GM12878 (cell line): ENCODE data around the gene SLAMF1. TPM values are rescaled to one million over a fixed set of nuclear protein-coding genes. Genes with fewer than 3 reads are reported as not detected.
A peak's percentile ranks its signal among the peaks of the same experiment; 100 is the strongest.

Experiments used
- BHLHE40 ChIP-seq, 2 experiments: fragments of 450-650 bp in 1 of 2; IDR thresholded peaks; 2 replicates each; pipeline ENCODE4 v1.6.1; 2011 to 2017; ENCODE audit warnings: low read depth in 2 of 2, borderline replicate concordance in 1 of 2, improper control_type of control experiment in 1 of 2, low read length in 1 of 2, mild to moderate bottlenecking in 1 of 2
- CHD1 ChIP-seq: IDR thresholded peaks from 2 replicates; pipeline ENCODE4 v1.6.1; 2012; ENCODE audit warnings: low read depth, low read length, improper control_type of control experiment
- CHD2 ChIP-seq: IDR thresholded peaks from 2 replicates; pipeline ENCODE4 v1.6.1; 2011; ENCODE audit warnings: low read depth, low read length, improper control_type of control experiment, borderline replicate concordance
- CREB1 ChIP-seq: IDR thresholded peaks from 2 replicates; pipeline ENCODE4 v1.6.1; 2012; ENCODE audit warnings: low read depth, mild to moderate bottlenecking, inconsistent platforms
- EGR1 ChIP-seq, 2 experiments: IDR thresholded peaks; 1 replicate in 1 of 2; 2 replicates in 1 of 2; pipeline ENCODE4 v1.6.1; 2011 to 2012; ENCODE audit warnings: low read depth in 2 of 2, low read length in 2 of 2, borderline replicate concordance in 1 of 2, mild to moderate bottlenecking in 1 of 2, moderate library complexity in 1 of 2
- FOXM1 ChIP-seq: IDR thresholded peaks from 2 replicates; pipeline ENCODE4 v1.6.1; 2012; ENCODE audit warnings: low read depth, mild to moderate bottlenecking, inconsistent platforms, low read length, moderate library complexity
- IKZF1 ChIP-seq: fragments of 450-650 bp; conservative IDR thresholded peaks from 2 replicates; pipeline ENCODE4 v1.6.1; 2017; ENCODE audit warnings: antibody characterized with exemption, mild to moderate bottlenecking
- MEF2B ChIP-seq: fragments of 450-650 bp; IDR thresholded peaks from 2 replicates; pipeline ENCODE4 v1.6.1; 2018; ENCODE audit warnings: mild to moderate bottlenecking, moderate library complexity; ENCODE audit not compliant: partially characterized antibody, poor library complexity, severe bottlenecking
- NFIC ChIP-seq: IDR thresholded peaks from 2 replicates; pipeline ENCODE4 v1.6.1; 2012; ENCODE audit warnings: low read depth, mild to moderate bottlenecking, inconsistent platforms, low read length, moderate library complexity
- PAX5 ChIP-seq: IDR thresholded peaks from 2 replicates; pipeline ENCODE4 v1.6.1; 2011; ENCODE audit warnings: low read depth, low read length, borderline replicate concordance
- POU2F2 ChIP-seq: IDR thresholded peaks from 3 replicates; pipeline ENCODE4 v1.6.1; 2011; ENCODE audit warnings: low read depth, mild to moderate bottlenecking, low read length, borderline replicate concordance
- RUNX3 ChIP-seq: IDR thresholded peaks from 2 replicates; pipeline ENCODE4 v1.6.1; 2012; ENCODE audit warnings: low read length, inconsistent platforms
- STAT3 ChIP-seq: IDR thresholded peaks from 2 replicates; pipeline ENCODE4 v1.6.1; 2011; ENCODE audit warnings: low read depth, low read length, improper control_type of control experiment
- YBX1 ChIP-seq: fragments of 450-650 bp; IDR thresholded peaks from 2 replicates; pipeline ENCODE4 v1.6.1; 2016; ENCODE audit warnings: antibody characterized with exemption
- ZNF24 ChIP-seq: fragments of 450-650 bp; IDR thresholded peaks from 2 replicates; pipeline ENCODE4 v1.6.1; 2017; ENCODE audit warnings: antibody characterized with exemption, mild to moderate bottlenecking
- polyA plus RNA-seq, 11 experiments: library from polyadenylated mRNA; depleted of rRNA in 4 of 11; unstranded in 6 of 11; stranded (reverse) in 5 of 11; fragments of >200 nt; fragmentation: Nextera tagmentation in 4 of 11; fragmentation: Illumina TruSeq in 1 of 11; extraction: Ambion mirVana in 4 of 11; extraction: Trizol in 1 of 11; gene quantifications; 1 replicate in 1 of 11; 2 replicates in 10 of 11; pipeline versions ENCODE4 v1.2.1 to v1.2.3, GENCODE V29; 2011 to 2016; ENCODE audit warnings: inconsistent platforms in 2 of 11, missing spikeins in 2 of 11, low read depth in 1 of 11
- total RNA-seq, 4 experiments: library from RNA; depleted of rRNA in 3 of 4; stranded (reverse); fragments of >200 nt in 3 of 4; fragmentation: Illumina TruSeq in 1 of 4; extraction: Trizol in 1 of 4; gene quantifications; 2 replicates each; pipeline versions ENCODE4 v1.2.1 to v1.2.3, GENCODE V29; 2013 to 2021
- TF ChIP-seq, protein P1 (sequence below): IDR thresholded peaks from 2 replicates; pipeline ENCODE4 v1.6.1; 2012; ENCODE audit warnings: improper control_type of control experiment, low read depth, low read length; ENCODE audit not compliant: insufficient replicate concordance
- TF ChIP-seq, protein P2 (sequence below): fragments of 450-650 bp; IDR thresholded peaks from 2 replicates; pipeline ENCODE4 v1.6.1; 2017; ENCODE audit warnings: mild to moderate bottlenecking, low read depth, inconsistent platforms; ENCODE audit not compliant: poor library complexity, severe bottlenecking
- TF ChIP-seq, protein P3 (sequence below): IDR thresholded peaks from 2 replicates; pipeline ENCODE4 v1.6.1; 2011; ENCODE audit warnings: borderline replicate concordance, low read depth, mild to moderate bottlenecking, moderate library complexity, low read length; ENCODE audit not compliant: insufficient read depth, poor library complexity, severe bottlenecking
- TF ChIP-seq, protein P4 (sequence below): fragments of 450-650 bp; IDR thresholded peaks from 2 replicates; pipeline ENCODE4 v1.6.1; 2017; ENCODE audit warnings: low read depth, mild to moderate bottlenecking, moderate library complexity

The SLAMF1 gene
- total and polyA plus RNA-seq, 10 of the 15 experiments (the other 5 are each of a cell fraction or from before 2014, with no cell fraction given) = 87.3 to 260 (median 131) TPM

DNA sequence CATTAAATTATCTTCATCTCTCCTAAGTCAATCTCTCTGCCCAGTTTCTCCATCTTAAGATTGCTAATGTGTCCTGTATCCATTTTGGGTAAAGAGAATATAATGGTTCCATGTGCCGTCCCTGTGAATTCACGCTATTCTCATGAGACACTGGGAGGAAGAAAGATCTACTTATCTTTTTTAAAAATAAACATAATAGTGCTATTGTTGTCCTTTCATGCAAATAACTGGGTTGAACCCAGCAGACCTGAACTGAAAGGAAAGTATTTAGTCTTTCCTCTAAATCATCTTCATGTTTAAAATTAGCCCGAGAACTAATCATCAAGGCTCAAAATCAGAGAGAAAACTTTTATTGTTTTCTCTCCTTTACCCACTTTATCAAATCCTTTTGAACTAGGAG lies 22.4 kb downstream of the SLAMF1 start (continued):
- TF ChIP-seq, protein P1, sequence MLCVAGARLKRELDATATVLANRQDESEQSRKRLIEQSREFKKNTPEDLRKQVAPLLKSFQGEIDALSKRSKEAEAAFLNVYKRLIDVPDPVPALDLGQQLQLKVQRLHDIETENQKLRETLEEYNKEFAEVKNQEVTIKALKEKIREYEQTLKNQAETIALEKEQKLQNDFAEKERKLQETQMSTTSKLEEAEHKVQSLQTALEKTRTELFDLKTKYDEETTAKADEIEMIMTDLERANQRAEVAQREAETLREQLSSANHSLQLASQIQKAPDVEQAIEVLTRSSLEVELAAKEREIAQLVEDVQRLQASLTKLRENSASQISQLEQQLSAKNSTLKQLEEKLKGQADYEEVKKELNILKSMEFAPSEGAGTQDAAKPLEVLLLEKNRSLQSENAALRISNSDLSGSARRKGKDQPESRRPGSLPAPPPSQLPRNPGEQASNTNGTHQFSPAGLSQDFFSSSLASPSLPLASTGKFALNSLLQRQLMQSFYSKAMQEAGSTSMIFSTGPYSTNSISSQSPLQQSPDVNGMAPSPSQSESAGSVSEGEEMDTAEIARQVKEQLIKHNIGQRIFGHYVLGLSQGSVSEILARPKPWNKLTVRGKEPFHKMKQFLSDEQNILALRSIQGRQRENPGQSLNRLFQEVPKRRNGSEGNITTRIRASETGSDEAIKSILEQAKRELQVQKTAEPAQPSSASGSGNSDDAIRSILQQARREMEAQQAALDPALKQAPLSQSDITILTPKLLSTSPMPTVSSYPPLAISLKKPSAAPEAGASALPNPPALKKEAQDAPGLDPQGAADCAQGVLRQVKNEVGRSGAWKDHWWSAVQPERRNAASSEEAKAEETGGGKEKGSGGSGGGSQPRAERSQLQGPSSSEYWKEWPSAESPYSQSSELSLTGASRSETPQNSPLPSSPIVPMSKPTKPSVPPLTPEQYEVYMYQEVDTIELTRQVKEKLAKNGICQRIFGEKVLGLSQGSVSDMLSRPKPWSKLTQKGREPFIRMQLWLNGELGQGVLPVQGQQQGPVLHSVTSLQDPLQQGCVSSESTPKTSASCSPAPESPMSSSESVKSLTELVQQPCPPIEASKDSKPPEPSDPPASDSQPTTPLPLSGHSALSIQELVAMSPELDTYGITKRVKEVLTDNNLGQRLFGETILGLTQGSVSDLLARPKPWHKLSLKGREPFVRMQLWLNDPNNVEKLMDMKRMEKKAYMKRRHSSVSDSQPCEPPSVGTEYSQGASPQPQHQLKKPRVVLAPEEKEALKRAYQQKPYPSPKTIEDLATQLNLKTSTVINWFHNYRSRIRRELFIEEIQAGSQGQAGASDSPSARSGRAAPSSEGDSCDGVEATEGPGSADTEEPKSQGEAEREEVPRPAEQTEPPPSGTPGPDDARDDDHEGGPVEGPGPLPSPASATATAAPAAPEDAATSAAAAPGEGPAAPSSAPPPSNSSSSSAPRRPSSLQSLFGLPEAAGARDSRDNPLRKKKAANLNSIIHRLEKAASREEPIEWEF = peak; percentile 86
- TF ChIP-seq RUNX3 (peak; percentile 66), MEF2B (peak; percentile 95), STAT3 (0 out of 2 replicates have a peak, but pooled peaks have one; percentile 53), YBX1 (no peak), PAX5 (peak; percentile 91), CHD2 (0 out of 2 replicates have a peak, but pooled peaks have one; percentile 50), CREB1 (peak; percentile 46; the same call in 1 of the 2 replicates), ZNF24 (0 out of 2 replicates have a peak, but pooled peaks have one; percentile 26), CHD1 (no peak), IKZF1 (0 out of 2 replicates have a peak, but pooled peaks have one; percentile 41), FOXM1 (peak; percentile 86), NFIC (peak; percentile 77), BHLHE40 (IDR thresholded peaks at IDR 0.05; ENCODE audit: borderline replicate concordance in 1 of 2, low read depth in 2 of 2, low read length in 1 of 2) (peak in 1 of 2 experiments; percentile 28; a peak in 1 of 4 replicates), EGR1 (IDR thresholded peaks at IDR 0.05; ENCODE audit: borderline replicate concordance in 1 of 2, low read depth in 2 of 2, low read length in 2 of 2) (no peak), POU2F2 (peak; percentile 84; the same call in 2 of the 3 replicates)
- TF ChIP-seq, protein P2, sequence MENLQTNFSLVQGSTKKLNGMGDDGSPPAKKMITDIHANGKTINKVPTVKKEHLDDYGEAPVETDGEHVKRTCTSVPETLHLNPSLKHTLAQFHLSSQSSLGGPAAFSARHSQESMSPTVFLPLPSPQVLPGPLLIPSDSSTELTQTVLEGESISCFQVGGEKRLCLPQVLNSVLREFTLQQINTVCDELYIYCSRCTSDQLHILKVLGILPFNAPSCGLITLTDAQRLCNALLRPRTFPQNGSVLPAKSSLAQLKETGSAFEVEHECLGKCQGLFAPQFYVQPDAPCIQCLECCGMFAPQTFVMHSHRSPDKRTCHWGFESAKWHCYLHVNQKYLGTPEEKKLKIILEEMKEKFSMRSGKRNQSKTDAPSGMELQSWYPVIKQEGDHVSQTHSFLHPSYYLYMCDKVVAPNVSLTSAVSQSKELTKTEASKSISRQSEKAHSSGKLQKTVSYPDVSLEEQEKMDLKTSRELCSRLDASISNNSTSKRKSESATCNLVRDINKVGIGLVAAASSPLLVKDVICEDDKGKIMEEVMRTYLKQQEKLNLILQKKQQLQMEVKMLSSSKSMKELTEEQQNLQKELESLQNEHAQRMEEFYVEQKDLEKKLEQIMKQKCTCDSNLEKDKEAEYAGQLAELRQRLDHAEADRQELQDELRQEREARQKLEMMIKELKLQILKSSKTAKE = peak; percentile 96
- TF ChIP-seq, protein P3, sequence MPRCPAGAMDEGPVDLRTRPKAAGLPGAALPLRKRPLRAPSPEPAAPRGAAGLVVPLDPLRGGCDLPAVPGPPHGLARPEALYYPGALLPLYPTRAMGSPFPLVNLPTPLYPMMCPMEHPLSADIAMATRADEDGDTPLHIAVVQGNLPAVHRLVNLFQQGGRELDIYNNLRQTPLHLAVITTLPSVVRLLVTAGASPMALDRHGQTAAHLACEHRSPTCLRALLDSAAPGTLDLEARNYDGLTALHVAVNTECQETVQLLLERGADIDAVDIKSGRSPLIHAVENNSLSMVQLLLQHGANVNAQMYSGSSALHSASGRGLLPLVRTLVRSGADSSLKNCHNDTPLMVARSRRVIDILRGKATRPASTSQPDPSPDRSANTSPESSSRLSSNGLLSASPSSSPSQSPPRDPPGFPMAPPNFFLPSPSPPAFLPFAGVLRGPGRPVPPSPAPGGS = peak; percentile 39
- TF ChIP-seq, protein P4, sequence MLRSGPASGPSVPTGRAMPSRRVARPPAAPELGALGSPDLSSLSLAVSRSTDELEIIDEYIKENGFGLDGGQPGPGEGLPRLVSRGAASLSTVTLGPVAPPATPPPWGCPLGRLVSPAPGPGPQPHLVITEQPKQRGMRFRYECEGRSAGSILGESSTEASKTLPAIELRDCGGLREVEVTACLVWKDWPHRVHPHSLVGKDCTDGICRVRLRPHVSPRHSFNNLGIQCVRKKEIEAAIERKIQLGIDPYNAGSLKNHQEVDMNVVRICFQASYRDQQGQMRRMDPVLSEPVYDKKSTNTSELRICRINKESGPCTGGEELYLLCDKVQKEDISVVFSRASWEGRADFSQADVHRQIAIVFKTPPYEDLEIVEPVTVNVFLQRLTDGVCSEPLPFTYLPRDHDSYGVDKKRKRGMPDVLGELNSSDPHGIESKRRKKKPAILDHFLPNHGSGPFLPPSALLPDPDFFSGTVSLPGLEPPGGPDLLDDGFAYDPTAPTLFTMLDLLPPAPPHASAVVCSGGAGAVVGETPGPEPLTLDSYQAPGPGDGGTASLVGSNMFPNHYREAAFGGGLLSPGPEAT = peak; percentile 74
